PC-3 (cell line): ENCODE measurements around the gene FTO. TPM values are rescaled to one million over a fixed set of nuclear protein-coding genes. Genes with fewer than 3 reads are reported as not detected.

ENCODE experiments used
- ATAC-seq: fragments of 200-7000 bp; cut with Tn5 transposase; 2 replicates; pipeline ENCODE4 v1.9.1; 2020; ENCODE audit warnings: mild to moderate bottlenecking, moderate library complexity
- BruUV-seq: library from RNA; stranded (reverse); fragments of 400-500 nt; replicated peaks from 2 replicates; lab custom pipeline; 2021; lab: Mats Ljungman, UMichigan
- CTCF ChIA-PET: fragments of 300-600 bp; sonication (Branson Sonifier 250); formaldehyde crosslinking; loops from one replicate; lab custom pipeline; 2022; ENCODE audit warnings: antibody characterized with exemption; lab: Charles Lee
- POLR2A ChIA-PET: fragments of 300-600 bp; sonication (Branson Sonifier 250); formaldehyde crosslinking; loops from one replicate; lab custom pipeline; 2022; ENCODE audit warnings: antibody characterized with exemption; ENCODE audit not compliant: unreplicated experiment; lab: Charles Lee
- DNase-seq: peaks from one replicate; pipeline ENCODE4 v3.0.0-alpha.2; 2015
- H2AFZ ChIP-seq: fragments of 300-600 bp; sonication (generic); 2 replicates; pipeline ENCODE4 v1.6.0; 2016; ENCODE audit warnings: antibody characterized with exemption, low read length
- H3F3A ChIP-seq: fragments of 300-600 bp; sonication (generic); one replicate; pipeline ENCODE4 v1.6.0; 2017; ENCODE audit warnings: antibody characterized with exemption, low read length, control low read depth, mild to moderate bottlenecking; ENCODE audit not compliant: unreplicated experiment
- H3K27ac ChIP-seq: fragments of 300-600 bp; sonication (generic); 2 replicates; pipeline ENCODE4 v1.5.1; 2016; ENCODE audit warnings: mild to moderate bottlenecking, low read length
- H3K27me3 ChIP-seq: fragments of 300-600 bp; sonication (generic); 2 replicates; pipeline ENCODE4 v1.6.1; 2016; ENCODE audit warnings: low read length, mixed read lengths
- H3K36me3 ChIP-seq: fragments of 300-600 bp; sonication (generic); 2 replicates; pipeline ENCODE4 v1.6.1; 2016; ENCODE audit warnings: low read depth, mixed run types, low read length, mixed read lengths
- H3K4me1 ChIP-seq: fragments of 300-600 bp; sonication (generic); 2 replicates; pipeline ENCODE4 v1.5.1; 2016; ENCODE audit warnings: low read length; ENCODE audit not compliant: insufficient read depth
- H3K4me2 ChIP-seq: fragments of 300-600 bp; sonication (generic); 2 replicates; pipeline ENCODE4 v1.6.0; 2016; ENCODE audit warnings: low read length
- H3K4me3 ChIP-seq: fragments of 300-600 bp; sonication (generic); 2 replicates; pipeline ENCODE4 v1.5.1; 2016; ENCODE audit warnings: mild to moderate bottlenecking, low read length, mixed read lengths
- H3K79me2 ChIP-seq: fragments of 300-600 bp; sonication (generic); 2 replicates; pipeline ENCODE4 v1.6.1; 2017; ENCODE audit warnings: low read length, mixed read lengths
- H3K9ac ChIP-seq: fragments of 300-600 bp; sonication (generic); 2 replicates; pipeline ENCODE4 v1.6.0; 2016; ENCODE audit warnings: mild to moderate bottlenecking, low read length
- H3K9me2 ChIP-seq: fragments of 300-600 bp; sonication (generic); replicated peaks from 2 replicates; pipeline ENCODE4 v1.6.1; 2016; ENCODE audit warnings: mixed run types, low read length, mixed read lengths
- H3K9me3 ChIP-seq: fragments of 300-600 bp; sonication (generic); 2 replicates; pipeline ENCODE4 v1.6.1; 2016; ENCODE audit warnings: low read length, mixed read lengths
- H4K20me1 ChIP-seq: fragments of 300-600 bp; sonication (generic); 2 replicates; pipeline ENCODE4 v1.6.1; 2016; ENCODE audit warnings: low read length, mixed read lengths
- CTCF ChIP-seq: fragments of 300-600 bp; sonication (generic); conservative IDR thresholded peaks from 2 replicates; pipeline ENCODE4 v1.5.1; 2017; ENCODE audit warnings: antibody characterized with exemption, low read depth, mild to moderate bottlenecking, low read length
- EZH2 ChIP-seq: fragments of 300-600 bp; sonication (generic); IDR thresholded peaks from one replicate; pipeline ENCODE4 v1.6.1; 2017; ENCODE audit warnings: antibody characterized with exemption, mild to moderate bottlenecking, low read length; ENCODE audit not compliant: unreplicated experiment
- EZH2phosphoT487 ChIP-seq: fragments of 300-600 bp; sonication (generic); IDR thresholded peaks from 2 replicates; pipeline ENCODE4 v1.6.1; 2018; ENCODE audit warnings: mild to moderate bottlenecking, antibody characterized with exemption, low read length, borderline replicate concordance
- intact Hi-C: fragments of 100-400 bp; cut with micrococcal nuclease; formaldehyde crosslinking; loops from 2 replicates; pipeline ENCODE4 v1.9.0; 2023
- total RNA-seq: library from RNA; depleted of rRNA; stranded (reverse); fragments of >200 nt; gene quantifications from 2 replicates; pipeline ENCODE4 v1.2.3, GENCODE V29; 2014

FTO gene
- total RNA-seq, 1 experiment from 2014 or later, result 27.0 TPM

- intact Hi-C loops, result no loop called here
- Histone ChIP-seq H3K27me3 (no peaks in the 10 kb centered on the region), H3K79me2 (peaks cover 58% of the 10 kb centered on the region), H3K4me1 (peaks cover 10% of the 10 kb centered on the region; the same call in 1 of the 2 replicates), H2AFZ (no peak overlapping the region), H3K27ac (no peak overlapping the region), H3K4me2 (no peak overlapping the region), H3K4me3 (no peak overlapping the region), H4K20me1 (no peaks in the 10 kb centered on the region), H3K9me2 (no peaks in the 10 kb centered on the region), H3K36me3 (no peaks in the 10 kb centered on the region), H3K9ac (no peak overlapping the region), H3K9me3 (no peaks in the 10 kb centered on the region), H3F3A (no peaks in the 10 kb centered on the region)
- no TSS peak for BruUV-seq
- POLR2A ChIA-PET, result no interaction called here
- DNase-seq, result no peak
- no peak for TF ChIP-seq EZH2
- TF ChIP-seq EZH2phosphoT487, result no peak
- TF ChIP-seq CTCF, result no peak
- CTCF ChIA-PET, result no interaction called here
- no peak for ATAC-seq
Measured at GRCh38 chr16:53711390-53711789, 7.4 kb downstream of the FTO start.

GRCh38 chr16:53712065-53712464 lies 8.1 kb downstream of the FTO start:
- ChIA-PET POLR2A (no interaction called here), CTCF (no interaction called here)
- Histone ChIP-seq H3K4me1 (peaks cover 10% of the 10 kb centered on the region; the same call in 1 of the 2 replicates), H3K9me3 (no peaks in the 10 kb centered on the region), H3K9me2 (no peaks in the 10 kb centered on the region), H3K79me2 (peaks cover 54% of the 10 kb centered on the region), H3F3A (no peaks in the 10 kb centered on the region), H3K4me2 (no peak overlapping the region), H3K4me3 (no peak overlapping the region), H3K27ac (no peak overlapping the region), H3K36me3 (no peaks in the 10 kb centered on the region), H3K27me3 (no peaks in the 10 kb centered on the region), H2AFZ (no peak overlapping the region), H4K20me1 (no peaks in the 10 kb centered on the region), H3K9ac (no peak overlapping the region)
- BruUV-seq, result no TSS peak
- DNase-seq (no peak), ATAC-seq (no peak)
- TF ChIP-seq EZH2phosphoT487, result no peak
- TF ChIP-seq EZH2, result no peak
- TF ChIP-seq CTCF, result no peak
- intact Hi-C loops, result no loop called here

GRCh38 chr16:53713403-53714204 lies 9.6 kb downstream of the FTO start:
- no peak for DNase-seq
- no peaks in the 10 kb centered on the region for H3F3A ChIP-seq
- no peaks in the 10 kb centered on the region for H4K20me1 ChIP-seq
- H3K4me1 ChIP-seq, result peaks cover 6% of the 10 kb centered on the region; the same call in 1 of the 2 replicates
- no peak for TF ChIP-seq EZH2
- TF ChIP-seq CTCF, result no peak
- no peak for TF ChIP-seq EZH2phosphoT487
- no peaks in the 10 kb centered on the region for H3K9me2 ChIP-seq
- no peaks in the 10 kb centered on the region for H3K36me3 ChIP-seq
- POLR2A ChIA-PET, result no interaction called here
- intact Hi-C loops, result no loop called here
- no peaks in the 10 kb centered on the region for H3K27me3 ChIP-seq
- no peaks in the 10 kb centered on the region for H3K9me3 ChIP-seq
- H3K4me2 ChIP-seq, result no peak overlapping the region
- no peak overlapping the region for H2AFZ ChIP-seq
- BruUV-seq, result no TSS peak
- no peak for ATAC-seq
- no peak overlapping the region for H3K4me3 ChIP-seq
- H3K27ac ChIP-seq, result no peak overlapping the region
- no peak overlapping the region for H3K9ac ChIP-seq
- CTCF ChIA-PET, result no interaction called here
- H3K79me2 ChIP-seq, result peaks cover 52% of the 10 kb centered on the region
